HepG2 (cell line): ENCODE measurements around the gene CLEC3A. TPM values are rescaled to one million over a fixed set of nuclear protein-coding genes. Genes with fewer than 3 reads are reported as not detected.
A peak's percentile ranks its signal among the peaks of the same experiment; 100 is the strongest.

Source experiments
- AHDC1 ChIP-seq: sonication (generic); formaldehyde crosslinking; IDR thresholded peaks from 2 replicates; pipeline ENCODE4 v1.5.1; 2020; ENCODE audit warnings: mild to moderate bottlenecking, missing genetic modification reagents, borderline replicate concordance
- JDP2 ChIP-seq: sonication (generic); formaldehyde crosslinking; IDR thresholded peaks from 2 replicates; pipeline ENCODE4 v1.8.1; 2022; ENCODE audit warnings: missing genetic modification reagents, borderline replicate concordance
- MEIS1 ChIP-seq: sonication (generic); formaldehyde crosslinking; IDR thresholded peaks from 2 replicates; pipeline ENCODE4 v1.9.0; 2021; ENCODE audit warnings: mild to moderate bottlenecking, missing genetic modification reagents, moderate library complexity, borderline replicate concordance
- MIER3 ChIP-seq: IDR thresholded peaks from 2 replicates; pipeline ENCODE4 v1.6.1; 2016; ENCODE audit warnings: missing compliant biosample characterization, borderline replicate concordance
- MTA1 ChIP-seq: sonication (generic); formaldehyde crosslinking; IDR thresholded peaks from 2 replicates; pipeline ENCODE4 v1.4.0; 2020; ENCODE audit warnings: missing genetic modification reagents, mild to moderate bottlenecking, borderline replicate concordance
- NCOA2 ChIP-seq: sonication (generic); formaldehyde crosslinking; IDR thresholded peaks from 2 replicates; pipeline ENCODE4 v1.8.0; 2022; ENCODE audit warnings: inconsistent platforms
- NR2C2 ChIP-seq: sonication (generic); formaldehyde crosslinking; IDR thresholded peaks from 2 replicates; pipeline ENCODE4 v1.4.0; 2020; ENCODE audit warnings: missing genetic modification reagents, mild to moderate bottlenecking, moderate library complexity, borderline replicate concordance
- POGZ ChIP-seq: sonication (generic); formaldehyde crosslinking; IDR thresholded peaks from 2 replicates; pipeline ENCODE4 v1.4.0; 2020; ENCODE audit warnings: mild to moderate bottlenecking, missing genetic modification reagents
- RAD51 ChIP-seq: fragments of 450-650 bp; IDR thresholded peaks from 2 replicates; pipeline ENCODE4 v1.6.1; 2016; ENCODE audit warnings: borderline replicate concordance
- RARA ChIP-seq: IDR thresholded peaks from 2 replicates; pipeline ENCODE4 v1.6.1; 2016; ENCODE audit warnings: missing genetic modification reagents, missing compliant biosample characterization
- REST ChIP-seq, 2 experiments: IDR thresholded peaks; 2 replicates each; pipeline ENCODE4 v1.6.1; 2011 to 2012; ENCODE audit warnings: low read length in 2 of 2, borderline replicate concordance in 1 of 2, low read depth in 1 of 2, mild to moderate bottlenecking in 1 of 2, moderate library complexity in 1 of 2
- TMF1 ChIP-seq: sonication (generic); formaldehyde crosslinking; IDR thresholded peaks from 2 replicates; pipeline ENCODE4 v1.8.1; 2022; ENCODE audit warnings: low read depth, missing genetic modification reagents
- ZC3H4 ChIP-seq: sonication (generic); formaldehyde crosslinking; IDR thresholded peaks from 2 replicates; pipeline ENCODE4 v1.4.0; 2020; ENCODE audit warnings: missing genetic modification reagents, borderline replicate concordance
- ZMYM2 ChIP-seq: sonication (generic); formaldehyde crosslinking; IDR thresholded peaks from 2 replicates; pipeline ENCODE4 v1.8.0; 2022; ENCODE audit warnings: mild to moderate bottlenecking, missing genetic modification reagents
- ZNF850 ChIP-seq: sonication (generic); formaldehyde crosslinking; conservative IDR thresholded peaks from 2 replicates; pipeline ENCODE4 v1.9.0; 2021; ENCODE audit warnings: mild to moderate bottlenecking, missing genetic modification reagents
- polyA plus RNA-seq, 8 experiments: library from polyadenylated mRNA; depleted of rRNA in 3 of 8; stranded (reverse) in 7 of 8; unstranded in 1 of 8; fragments of >200 nt; fragmentation: Illumina TruSeq in 4 of 8; extraction: Trizol in 4 of 8; gene quantifications; 2 replicates each; pipeline versions ENCODE4 v1.2.1 to v1.2.3, GENCODE V29; 2011 to 2016; ENCODE audit warnings: low read depth in 4 of 8, missing spikeins in 1 of 8, mixed read lengths in 1 of 8; ENCODE audit not compliant: insufficient read depth in 1 of 8
- total RNA-seq, 5 experiments: library from RNA; depleted of rRNA; stranded (reverse); fragments of >200 nt; fragmentation: Illumina TruSeq; extraction: Trizol; gene quantifications; 2 replicates each; pipeline ENCODE4 v1.2.3, GENCODE V29; 2016; ENCODE audit warnings: low read depth in 1 of 5
- TF ChIP-seq, protein P1 (sequence below): sonication (generic); formaldehyde crosslinking; IDR thresholded peaks from 2 replicates; pipeline ENCODE4 v1.8.1; 2022; ENCODE audit warnings: mild to moderate bottlenecking, missing genetic modification reagents
- TF ChIP-seq, protein P2 (sequence below): sonication (generic); formaldehyde crosslinking; IDR thresholded peaks from 2 replicates; pipeline ENCODE4 v1.4.0; 2020; ENCODE audit warnings: missing genetic modification reagents

The CLEC3A gene
- total and polyA plus RNA-seq, 2 of the 13 experiments (the other 11 are each of a cell fraction or from before 2014, with no cell fraction given), result not detected

DNA sequence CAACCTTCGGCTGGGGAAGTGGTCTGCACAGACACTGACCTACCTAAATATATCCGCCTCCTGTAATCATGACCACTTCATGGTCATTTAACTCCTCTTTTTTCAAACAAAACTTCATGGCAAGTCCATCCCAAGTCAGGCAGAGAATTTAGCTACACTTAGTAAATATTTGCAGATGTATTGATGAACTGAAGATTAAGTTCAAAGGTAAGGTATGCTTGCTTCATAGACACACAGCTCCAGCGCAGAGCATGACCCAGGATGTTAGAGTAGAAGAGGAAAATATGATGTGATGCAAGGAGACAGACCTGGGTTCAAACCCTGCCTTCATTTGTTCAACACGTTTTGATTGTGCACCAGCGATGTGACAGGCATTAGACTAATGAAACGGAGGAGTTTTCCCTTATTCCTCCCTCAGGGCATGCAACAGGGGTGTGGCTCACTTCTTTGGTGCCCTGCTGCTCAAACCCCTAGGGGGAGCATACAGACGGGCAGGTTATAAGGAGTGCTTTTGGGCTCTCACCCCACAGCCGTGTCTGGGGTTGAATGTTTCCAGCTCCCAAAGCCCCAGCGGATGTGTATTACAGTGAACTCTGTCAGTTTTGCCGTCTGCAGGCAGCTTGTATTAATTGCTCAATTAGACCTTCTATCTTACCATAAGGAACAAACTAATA is 23.9 kb upstream of the CLEC3A start (continued):
- no peak; a peak in 1 of 4 replicates for TF ChIP-seq REST (IDR thresholded peaks at IDR 0.05; ENCODE audit: borderline replicate concordance in 1 of 2, low read depth in 1 of 2, low read length in 2 of 2)
- TF ChIP-seq NR2C2 (CRISPR knock-in tag), result peak; percentile 57
- no peak for TF ChIP-seq MTA1 (CRISPR knock-in tag)
- no peak for TF ChIP-seq ZMYM2 (CRISPR knock-in tag)
- 0 out of 2 replicates have a peak, but pooled peaks have one; percentile 33 for TF ChIP-seq AHDC1
- TF ChIP-seq, protein P1, sequence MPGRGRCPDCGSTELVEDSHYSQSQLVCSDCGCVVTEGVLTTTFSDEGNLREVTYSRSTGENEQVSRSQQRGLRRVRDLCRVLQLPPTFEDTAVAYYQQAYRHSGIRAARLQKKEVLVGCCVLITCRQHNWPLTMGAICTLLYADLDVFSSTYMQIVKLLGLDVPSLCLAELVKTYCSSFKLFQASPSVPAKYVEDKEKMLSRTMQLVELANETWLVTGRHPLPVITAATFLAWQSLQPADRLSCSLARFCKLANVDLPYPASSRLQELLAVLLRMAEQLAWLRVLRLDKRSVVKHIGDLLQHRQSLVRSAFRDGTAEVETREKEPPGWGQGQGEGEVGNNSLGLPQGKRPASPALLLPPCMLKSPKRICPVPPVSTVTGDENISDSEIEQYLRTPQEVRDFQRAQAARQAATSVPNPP, result no peak
- TF ChIP-seq NCOA2 (CRISPR knock-in tag), result 0 out of 2 replicates have a peak, but pooled peaks have one; percentile 27
- no peak for TF ChIP-seq MEIS1 (CRISPR knock-in tag)
- TF ChIP-seq ZNF850 (CRISPR knock-in tag), result no peak
- TF ChIP-seq, protein P2, sequence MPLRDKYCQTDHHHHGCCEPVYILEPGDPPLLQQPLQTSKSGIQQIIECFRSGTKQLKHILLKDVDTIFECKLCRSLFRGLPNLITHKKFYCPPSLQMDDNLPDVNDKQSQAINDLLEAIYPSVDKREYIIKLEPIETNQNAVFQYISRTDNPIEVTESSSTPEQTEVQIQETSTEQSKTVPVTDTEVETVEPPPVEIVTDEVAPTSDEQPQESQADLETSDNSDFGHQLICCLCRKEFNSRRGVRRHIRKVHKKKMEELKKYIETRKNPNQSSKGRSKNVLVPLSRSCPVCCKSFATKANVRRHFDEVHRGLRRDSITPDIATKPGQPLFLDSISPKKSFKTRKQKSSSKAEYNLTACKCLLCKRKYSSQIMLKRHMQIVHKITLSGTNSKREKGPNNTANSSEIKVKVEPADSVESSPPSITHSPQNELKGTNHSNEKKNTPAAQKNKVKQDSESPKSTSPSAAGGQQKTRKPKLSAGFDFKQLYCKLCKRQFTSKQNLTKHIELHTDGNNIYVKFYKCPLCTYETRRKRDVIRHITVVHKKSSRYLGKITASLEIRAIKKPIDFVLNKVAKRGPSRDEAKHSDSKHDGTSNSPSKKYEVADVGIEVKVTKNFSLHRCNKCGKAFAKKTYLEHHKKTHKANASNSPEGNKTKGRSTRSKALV (CRISPR knock-in tag), result no peak
- no peak for TF ChIP-seq JDP2 (CRISPR knock-in tag)
- TF ChIP-seq MIER3, result peak; percentile 38; the same call in 1 of the 2 replicates
- no peak for TF ChIP-seq POGZ (CRISPR knock-in tag)
- TF ChIP-seq ZC3H4 (CRISPR knock-in tag), result no peak
- TF ChIP-seq TMF1 (CRISPR knock-in tag), result no peak
- TF ChIP-seq RARA, result peak; percentile 64
- no peak for TF ChIP-seq RAD51
